IPS-20b (cell line): Measurements from ENCODE around the gene TRMT61A.

ENCODE experiments used
- H3K27ac ChIP-seq: one replicate; pipeline ENCODE4 v1.5.1; 2013; ENCODE audit warnings: low read length
- H3K27me3 ChIP-seq: 2 replicates; pipeline ENCODE4 v1.6.1; 2013; ENCODE audit warnings: mild to moderate bottlenecking, low read length, inconsistent platforms; ENCODE audit not compliant: insufficient read depth
- H3K36me3 ChIP-seq: 2 replicates; pipeline ENCODE4 v1.6.1; 2013; ENCODE audit warnings: low read depth, mild to moderate bottlenecking, inconsistent platforms, low read length, moderate library complexity; ENCODE audit not compliant: insufficient read depth
- H3K4me1 ChIP-seq: 2 replicates; pipeline ENCODE4 v1.6.1; 2013; ENCODE audit warnings: mild to moderate bottlenecking, control low read depth, inconsistent platforms, low read length, moderate library complexity; ENCODE audit not compliant: insufficient read depth
- H3K4me3 ChIP-seq: 2 replicates; pipeline ENCODE4 v1.5.1; 2013; ENCODE audit warnings: mild to moderate bottlenecking, low read length, inconsistent platforms
- H3K9ac ChIP-seq: 2 replicates; pipeline ENCODE4 v1.6.1; 2013; ENCODE audit warnings: low read depth, mild to moderate bottlenecking, inconsistent platforms, low read length, moderate library complexity
- H3K9me3 ChIP-seq: 2 replicates; pipeline ENCODE4 v1.6.1; 2013; ENCODE audit warnings: mild to moderate bottlenecking, low read depth, low read length, inconsistent platforms; ENCODE audit not compliant: insufficient read depth

The TRMT61A gene

GRCh38 chr14:103540821-103541708 is 12.1 kb downstream of the TRMT61A start:
- Histone ChIP-seq H3K36me3 (no peaks in the 10 kb centered on the region), H3K27me3 (peaks cover 13% of the 10 kb centered on the region; the same call in 1 of the 2 replicates), H3K4me1 (peaks cover 17% of the 10 kb centered on the region; the same call in 1 of the 2 replicates), H3K9me3 (no peaks in the 10 kb centered on the region), H3K9ac (no peak overlapping the region), H3K27ac (no peak overlapping the region), H3K4me3 (no peak overlapping the region)

GRCh38 chr14:103541709-103542604 is 13.0 kb downstream of the TRMT61A start:
- Histone ChIP-seq H3K4me3 (peak overlapping the region; percentile 52; the same call in 1 of the 2 replicates), H3K27ac (peak overlapping the region; percentile 22), H3K27me3 (peaks cover 13% of the 10 kb centered on the region; the same call in 1 of the 2 replicates), H3K4me1 (peaks cover 17% of the 10 kb centered on the region; the same call in 1 of the 2 replicates), H3K9me3 (no peaks in the 10 kb centered on the region), H3K36me3 (no peaks in the 10 kb centered on the region), H3K9ac (peak overlapping the region; percentile 86)

GRCh38 chr14:103542605-103543088 is 13.7 kb downstream of the TRMT61A start:
- peak overlapping the region; percentile 22 for H3K27ac ChIP-seq
- H3K4me1 ChIP-seq = peaks cover 17% of the 10 kb centered on the region; the same call in 1 of the 2 replicates
- H3K36me3 ChIP-seq = no peaks in the 10 kb centered on the region
- peak overlapping the region; percentile 86 for H3K9ac ChIP-seq
- no peaks in the 10 kb centered on the region for H3K9me3 ChIP-seq
- peak overlapping the region; percentile 52; the same call in 1 of the 2 replicates for H3K4me3 ChIP-seq
- H3K27me3 ChIP-seq = peaks cover 13% of the 10 kb centered on the region; the same call in 1 of the 2 replicates

GRCh38 chr14:103543140-103543539 is 14.1 kb downstream of the TRMT61A start:
- H3K4me1 ChIP-seq = peaks cover 17% of the 10 kb centered on the region; the same call in 1 of the 2 replicates
- H3K4me3 ChIP-seq = peak overlapping the region; percentile 52; the same call in 1 of the 2 replicates
- no peaks in the 10 kb centered on the region for H3K36me3 ChIP-seq
- no peaks in the 10 kb centered on the region for H3K9me3 ChIP-seq
- H3K9ac ChIP-seq = peak overlapping the region; percentile 86; the same call in 1 of the 2 replicates
- peaks cover 12% of the 10 kb centered on the region; the same call in 1 of the 2 replicates for H3K27me3 ChIP-seq
- H3K27ac ChIP-seq = peak overlapping the region; percentile 22

- Histone ChIP-seq H3K9me3 (no peaks in the 10 kb centered on the region), H3K36me3 (no peaks in the 10 kb centered on the region), H3K9ac (peak overlapping the region; percentile 86; the same call in 1 of the 2 replicates), H3K4me3 (no peak overlapping the region), H3K27me3 (peaks cover 7% of the 10 kb centered on the region; the same call in 1 of the 2 replicates), H3K4me1 (peaks cover 17% of the 10 kb centered on the region; the same call in 1 of the 2 replicates), H3K27ac (peak overlapping the region; percentile 22)
Measured at GRCh38 chr14:103543721-103544387, 14.9 kb downstream of the TRMT61A start.

- Histone ChIP-seq H3K9ac (no peak overlapping the region), H3K27me3 (no peaks in the 10 kb centered on the region; the same call in 1 of the 2 replicates), H3K4me1 (peaks cover 17% of the 10 kb centered on the region; the same call in 1 of the 2 replicates), H3K4me3 (no peak overlapping the region), H3K36me3 (no peaks in the 10 kb centered on the region), H3K27ac (no peak overlapping the region), H3K9me3 (no peaks in the 10 kb centered on the region)
Measured at GRCh38 chr14:103544388-103545218, 15.6 kb downstream of the TRMT61A start.

- Histone ChIP-seq H3K27ac (no peak overlapping the region), H3K9me3 (no peaks in the 10 kb centered on the region), H3K36me3 (no peaks in the 10 kb centered on the region), H3K27me3 (no peaks in the 10 kb centered on the region), H3K4me3 (no peak overlapping the region), H3K9ac (no peak overlapping the region), H3K4me1 (peaks cover 17% of the 10 kb centered on the region; the same call in 1 of the 2 replicates)
Measured at GRCh38 chr14:103545219-103545914, 16.4 kb downstream of the TRMT61A start.

GRCh38 chr14:103545915-103546651 is 17.1 kb downstream of the TRMT61A start:
- H3K9me3 ChIP-seq = no peaks in the 10 kb centered on the region

GRCh38 chr14:103546652-103547454 is 17.9 kb downstream of the TRMT61A start:
- Histone ChIP-seq H3K9ac (no peak overlapping the region), H3K27ac (no peak overlapping the region), H3K27me3 (no peaks in the 10 kb centered on the region), H3K4me3 (no peak overlapping the region), H3K4me1 (peaks cover 16% of the 10 kb centered on the region; the same call in 1 of the 2 replicates), H3K36me3 (no peaks in the 10 kb centered on the region), H3K9me3 (no peaks in the 10 kb centered on the region)

More at GRCh38 chr14:103545915-103546651, 17.1 kb downstream of the TRMT61A start:
- no peak overlapping the region for H3K9ac ChIP-seq
- H3K27ac ChIP-seq = no peak overlapping the region
- no peaks in the 10 kb centered on the region for H3K36me3 ChIP-seq
- peaks cover 17% of the 10 kb centered on the region; the same call in 1 of the 2 replicates for H3K4me1 ChIP-seq
- H3K4me3 ChIP-seq = no peak overlapping the region
- H3K27me3 ChIP-seq = no peaks in the 10 kb centered on the region
